GM23338 (cell line): Measurements from ENCODE around the gene PRPF19.

Source experiments
- CREB1 ChIP-seq: fragments of 250-450 bp; sonication (Bioruptor Pico); IDR thresholded peaks from 2 replicates; pipeline ENCODE4 v1.5.0; 2020; ENCODE audit warnings: low read depth, mild to moderate bottlenecking, moderate library complexity
- CTCF ChIP-seq, 2 experiments: fragments of 200-600 bp in 1 of 2; sonication (generic) in 1 of 2; conservative IDR thresholded peaks; 2 replicates each; pipeline versions ENCODE4 v1.5.1 to v1.6.1; 2016 to 2017; ENCODE audit warnings: antibody characterized with exemption in 2 of 2, low read depth in 2 of 2, mild to moderate bottlenecking in 2 of 2, moderate library complexity in 1 of 2
- ETS1 ChIP-seq: IDR thresholded peaks from 2 replicates; pipeline ENCODE4 v1.6.1; 2016; ENCODE audit warnings: antibody characterized with exemption
- EZH2 ChIP-seq: fragments of 200-600 bp; sonication (generic); IDR thresholded peaks from one replicate; pipeline ENCODE4 v1.8.0; 2017; ENCODE audit warnings: antibody characterized with exemption, mild to moderate bottlenecking, low read depth; ENCODE audit not compliant: unreplicated experiment
- EZH2phosphoT487 ChIP-seq: fragments of 200-600 bp; sonication (generic); IDR thresholded peaks from one replicate; pipeline ENCODE4 v1.8.1; 2018; ENCODE audit warnings: antibody characterized with exemption; ENCODE audit not compliant: unreplicated experiment
- JUNB ChIP-seq: IDR thresholded peaks from one replicate; pipeline ENCODE4 v1.6.1; 2016; ENCODE audit warnings: antibody characterized with exemption; ENCODE audit not compliant: unreplicated experiment
- NANOG ChIP-seq: IDR thresholded peaks from 2 replicates; pipeline ENCODE4 v1.6.1; 2016; ENCODE audit warnings: antibody characterized with exemption, borderline replicate concordance
- POLR2AphosphoS5 ChIP-seq: IDR thresholded peaks from 2 replicates; pipeline ENCODE4 v1.6.1; 2016; ENCODE audit warnings: antibody characterized with exemption, low read depth
- REST ChIP-seq: IDR thresholded peaks from one replicate; pipeline ENCODE4 v1.6.1; 2018; ENCODE audit warnings: antibody characterized with exemption; ENCODE audit not compliant: unreplicated experiment
- STAT1 ChIP-seq: IDR thresholded peaks from one replicate; pipeline ENCODE4 v1.6.1; 2016; ENCODE audit warnings: antibody characterized with exemption; ENCODE audit not compliant: unreplicated experiment
- ZNF114 ChIP-seq: fragments of 250-450 bp; sonication (Bioruptor Pico); IDR thresholded peaks from 2 replicates; pipeline ENCODE4 v1.5.0; 2020; ENCODE audit warnings: mild to moderate bottlenecking, moderate library complexity
- ZNF331 ChIP-seq: fragments of 250-450 bp; sonication (Bioruptor Pico); IDR thresholded peaks from 2 replicates; pipeline ENCODE4 v1.5.0; 2020; ENCODE audit warnings: low read depth, mild to moderate bottlenecking, moderate library complexity
- ZNF462 ChIP-seq: fragments of 250-450 bp; sonication (Bioruptor Pico); IDR thresholded peaks from 2 replicates; pipeline ENCODE4 v1.5.0; 2020; ENCODE audit warnings: mild to moderate bottlenecking, moderate library complexity

GRCh38 chr11:60847896-60848295 lies 58.5 kb downstream of the PRPF19 start:
- no peak for TF ChIP-seq CTCF (conservative IDR thresholded peaks at IDR 0.05; ENCODE audit: low read depth in 2 of 2)
- no peak for TF ChIP-seq EZH2
- TF ChIP-seq POLR2AphosphoS5 = no peak
- TF ChIP-seq ZNF331 = no peak
- no peak for TF ChIP-seq EZH2phosphoT487
- no peak for TF ChIP-seq JUNB
- TF ChIP-seq REST = no peak
- TF ChIP-seq CREB1 (CRISPR knock-in tag) = no peak
- TF ChIP-seq ETS1 = no peak
- TF ChIP-seq ZNF114 (CRISPR knock-in tag) = no peak
- no peak for TF ChIP-seq ZNF462 (CRISPR knock-in tag)
- no peak for TF ChIP-seq STAT1
- TF ChIP-seq NANOG = no peak
